Measurements from ENCODE around the gene SPARCL1. TPM values are rescaled to one million over a fixed set of nuclear protein-coding genes. Genes with fewer than 3 reads are reported as not detected.
"Not testable (repeated sequence)": the region's sequence is repeated elsewhere in the genome, so short reads cannot be mapped to it uniquely, and the experiment has no call there.

Gene SPARCL1
- total RNA-seq, 1 donor from 2014 or later = not detected

DNA sequence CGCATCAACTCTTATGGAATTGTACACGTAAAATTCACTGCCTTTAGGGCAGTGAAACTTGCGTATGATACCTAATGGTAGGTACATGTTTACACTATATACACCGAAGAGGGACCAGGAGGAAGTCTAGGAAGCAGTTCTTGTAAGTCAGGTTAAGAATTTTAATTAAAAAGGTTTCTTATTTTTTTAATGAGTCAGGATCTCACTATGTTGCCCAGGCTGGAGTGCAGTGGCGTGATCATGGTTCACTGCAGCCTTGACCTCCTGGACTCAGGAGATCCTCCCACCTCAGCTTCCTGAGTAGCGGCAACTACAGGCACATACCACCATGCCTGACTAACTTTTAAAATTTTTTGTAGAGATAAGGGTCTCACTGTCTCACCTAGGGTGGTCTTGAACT, 100.2 kb downstream of the SPARCL1 start:
- TF ChIP-seq, protein P1, sequence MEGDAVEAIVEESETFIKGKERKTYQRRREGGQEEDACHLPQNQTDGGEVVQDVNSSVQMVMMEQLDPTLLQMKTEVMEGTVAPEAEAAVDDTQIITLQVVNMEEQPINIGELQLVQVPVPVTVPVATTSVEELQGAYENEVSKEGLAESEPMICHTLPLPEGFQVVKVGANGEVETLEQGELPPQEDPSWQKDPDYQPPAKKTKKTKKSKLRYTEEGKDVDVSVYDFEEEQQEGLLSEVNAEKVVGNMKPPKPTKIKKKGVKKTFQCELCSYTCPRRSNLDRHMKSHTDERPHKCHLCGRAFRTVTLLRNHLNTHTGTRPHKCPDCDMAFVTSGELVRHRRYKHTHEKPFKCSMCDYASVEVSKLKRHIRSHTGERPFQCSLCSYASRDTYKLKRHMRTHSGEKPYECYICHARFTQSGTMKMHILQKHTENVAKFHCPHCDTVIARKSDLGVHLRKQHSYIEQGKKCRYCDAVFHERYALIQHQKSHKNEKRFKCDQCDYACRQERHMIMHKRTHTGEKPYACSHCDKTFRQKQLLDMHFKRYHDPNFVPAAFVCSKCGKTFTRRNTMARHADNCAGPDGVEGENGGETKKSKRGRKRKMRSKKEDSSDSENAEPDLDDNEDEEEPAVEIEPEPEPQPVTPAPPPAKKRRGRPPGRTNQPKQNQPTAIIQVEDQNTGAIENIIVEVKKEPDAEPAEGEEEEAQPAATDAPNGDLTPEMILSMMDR (conservative IDR thresholded peaks at IDR 0.05; ENCODE audit: low read depth, low read length) = no peak
- DNase-seq (ENCODE audit: low read depth) = no peak
- H3K4me3 ChIP-seq (ENCODE audit: low read depth, low read length) = no peak overlapping the region

- DNase-seq (ENCODE audit: low read depth) = no peak
- TF ChIP-seq, protein P1 (conservative IDR thresholded peaks at IDR 0.05; ENCODE audit: low read depth, low read length) = no peak
- no peak overlapping the region for H3K4me3 ChIP-seq (ENCODE audit: low read depth, low read length)
These were observed 101.7 kb downstream of the SPARCL1 start for GRCh38 chr4:87427518-87427868.

DNA sequence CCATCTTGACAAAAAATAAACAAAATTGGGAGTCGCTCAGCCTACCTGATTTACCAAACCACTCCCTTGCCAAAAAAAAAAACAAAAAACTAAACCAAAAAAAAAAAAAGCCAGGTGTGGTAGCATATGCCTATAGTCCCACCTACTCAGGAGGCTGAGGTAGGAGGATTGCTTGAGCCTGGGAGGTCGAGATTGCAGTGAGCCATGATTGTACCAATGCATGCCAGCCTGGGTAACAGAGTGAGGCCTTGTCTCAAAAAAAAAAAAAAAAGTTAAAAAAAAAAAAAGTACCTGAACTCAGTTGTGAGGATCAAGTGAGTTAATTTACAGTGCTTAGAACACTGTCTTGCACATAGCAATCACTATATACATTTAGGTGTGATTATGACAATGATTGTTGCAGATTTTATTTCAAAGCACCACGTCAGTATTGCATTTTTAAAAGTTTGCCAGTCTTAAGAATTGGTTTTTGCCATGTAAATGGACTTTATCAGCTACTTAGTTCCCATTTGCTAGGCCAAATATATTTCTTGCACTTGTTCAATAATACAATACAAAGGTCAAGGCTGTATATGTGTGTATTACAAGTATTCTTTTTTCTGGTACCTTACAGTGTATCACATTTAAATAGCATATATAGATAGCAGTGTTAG, 102.2 kb downstream of the SPARCL1 start:
- no peak for DNase-seq (ENCODE audit: low read depth)
- TF ChIP-seq, protein P1 (conservative IDR thresholded peaks at IDR 0.05; ENCODE audit: low read depth, low read length) = no peak
- H3K4me3 ChIP-seq (ENCODE audit: low read depth, low read length) = no peak overlapping the region

GRCh38 chr4:87425711-87426110, 103.5 kb downstream of the SPARCL1 start:
- TF ChIP-seq, protein P1 (conservative IDR thresholded peaks at IDR 0.05; ENCODE audit: low read depth, low read length) = no peak
- no peak overlapping the region for H3K4me3 ChIP-seq (ENCODE audit: low read depth, low read length)
- DNase-seq (ENCODE audit: low read depth) = no peak

DNA sequence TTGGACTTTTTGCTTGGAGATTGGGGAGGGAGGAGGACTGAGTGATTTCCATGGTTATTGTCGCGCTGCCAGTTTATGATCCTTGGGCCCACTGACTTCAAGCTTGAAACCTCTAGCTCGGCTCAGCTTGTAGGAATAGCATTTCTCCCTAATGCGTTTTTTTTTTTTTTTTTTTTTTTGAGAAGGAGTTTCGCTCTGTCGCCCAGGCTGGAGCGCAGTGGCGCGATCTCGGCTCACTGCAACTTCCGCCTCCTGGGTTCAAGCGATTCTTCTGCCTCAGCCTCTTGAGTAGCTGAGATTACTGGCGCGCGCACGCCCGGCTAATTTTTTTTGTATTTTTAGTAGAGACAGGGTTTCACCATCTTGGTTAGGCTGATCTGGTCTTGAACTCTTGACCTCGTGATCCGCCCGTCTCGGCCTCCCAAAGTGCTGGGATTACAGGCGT, 105.1 kb downstream of the SPARCL1 start:
- H3K4me3 ChIP-seq (ENCODE audit: low read depth, low read length) = peak overlapping the region; percentile 97
- DNase-seq (ENCODE audit: low read depth) = not testable (repeated sequence)

Other genes with a start within 250 kb of the SPARCL1 start
- gene HSD17B13, start 206.5 kb downstream of the SPARCL1 start, total RNA-seq = not detected in 2 replicates
- gene HSD17B11, start 138.2 kb downstream of the SPARCL1 start, total RNA-seq = 19.4 and 19.7 TPM in 2 replicates
- gene NUDT9, start 106.8 kb downstream of the SPARCL1 start, total RNA-seq = 23.0 and 26.3 TPM in 2 replicates
- gene DSPP, start 79.2 kb upstream of the SPARCL1 start, total RNA-seq = not detected in 2 replicates
- gene DMP1, start 120.9 kb upstream of the SPARCL1 start, total RNA-seq = not detected in 2 replicates